SJCRH30 (cell line): ENCODE data around the gene DISP3. TPM values are rescaled to one million over a fixed set of nuclear protein-coding genes. Genes with fewer than 3 reads are reported as not detected.

Experiments used
- DNase-seq, 2 experiments: peaks; one replicate each; pipeline ENCODE4 v3.0.0-alpha.2; 2015 to 2020
- H3K27ac ChIP-seq: fragments of 250-450 bp; sonication (Bioruptor Pico); 2 replicates; pipeline ENCODE4 v1.5.1; 2020; ENCODE audit warnings: mild to moderate bottlenecking, moderate library complexity
- H3K27me3 ChIP-seq: fragments of 250-450 bp; sonication (Bioruptor Pico); 2 replicates; pipeline ENCODE4 v1.5.1; 2020; ENCODE audit warnings: mild to moderate bottlenecking, moderate library complexity
- H3K36me3 ChIP-seq: fragments of 250-450 bp; sonication (Bioruptor Pico); 2 replicates; pipeline ENCODE4 v1.5.1; 2020; ENCODE audit warnings: mild to moderate bottlenecking, moderate library complexity
- H3K4me1 ChIP-seq: fragments of 250-450 bp; sonication (Bioruptor Pico); 2 replicates; pipeline ENCODE4 v1.5.1; 2020; ENCODE audit warnings: mild to moderate bottlenecking, moderate library complexity
- H3K4me3 ChIP-seq: fragments of 250-450 bp; sonication (Bioruptor Pico); 2 replicates; pipeline ENCODE4 v1.5.1; 2020; ENCODE audit warnings: mild to moderate bottlenecking, moderate library complexity
- H3K9me3 ChIP-seq: fragments of 250-450 bp; sonication (Bioruptor Pico); replicated peaks from 2 replicates; pipeline ENCODE4 v1.5.1; 2020; ENCODE audit warnings: mild to moderate bottlenecking, moderate library complexity
- total RNA-seq: library from RNA; depleted of rRNA; stranded (reverse); fragments of >200 nt; shearing (Covaris generic); gene quantifications from 2 replicates; pipeline ENCODE4 v1.2.3, GENCODE V29; 2014

The DISP3 gene
- total RNA-seq, 1 experiment from 2014 or later: 2.1 TPM

- Histone ChIP-seq H3K27ac (no peak overlapping the region), H3K36me3 (no peaks in the 10 kb centered on the region), H3K9me3 (0 out of 2 replicates have a peak, but pooled peaks cover 3% of the 10 kb centered on the region), H3K4me1 (no peaks in the 10 kb centered on the region), H3K4me3 (no peak overlapping the region), H3K27me3 (no peaks in the 10 kb centered on the region)
- DNase-seq: no peak
Measured at GRCh38 chr1:11502516-11502915, 23.6 kb downstream of the DISP3 start.

DNA sequence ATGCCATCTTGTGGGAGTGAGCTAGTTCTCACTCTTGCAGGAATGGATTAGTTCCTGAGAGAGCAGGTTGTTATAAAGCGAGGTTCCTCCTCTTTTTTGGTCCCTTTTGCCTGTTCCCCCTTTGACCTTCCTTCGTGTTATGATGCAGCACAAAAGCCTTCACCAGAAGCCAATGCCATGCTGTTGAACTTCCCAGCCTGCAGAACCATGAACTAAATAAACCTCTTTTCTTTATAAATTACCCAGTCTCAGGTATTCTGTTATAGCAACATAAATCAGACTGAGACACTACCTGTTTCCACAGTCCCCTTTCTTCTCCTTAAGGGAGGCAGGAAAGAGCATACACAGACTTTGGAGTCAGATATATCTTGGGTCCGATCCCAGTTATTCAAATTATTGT is 25.6 kb downstream of the DISP3 start:
- no peak for DNase-seq
- Histone ChIP-seq H3K27ac (no peak overlapping the region), H3K4me3 (no peak overlapping the region), H3K36me3 (no peaks in the 10 kb centered on the region), H3K4me1 (no peaks in the 10 kb centered on the region), H3K27me3 (no peaks in the 10 kb centered on the region), H3K9me3 (0 out of 2 replicates have a peak, but pooled peaks cover 5% of the 10 kb centered on the region)

DNA sequence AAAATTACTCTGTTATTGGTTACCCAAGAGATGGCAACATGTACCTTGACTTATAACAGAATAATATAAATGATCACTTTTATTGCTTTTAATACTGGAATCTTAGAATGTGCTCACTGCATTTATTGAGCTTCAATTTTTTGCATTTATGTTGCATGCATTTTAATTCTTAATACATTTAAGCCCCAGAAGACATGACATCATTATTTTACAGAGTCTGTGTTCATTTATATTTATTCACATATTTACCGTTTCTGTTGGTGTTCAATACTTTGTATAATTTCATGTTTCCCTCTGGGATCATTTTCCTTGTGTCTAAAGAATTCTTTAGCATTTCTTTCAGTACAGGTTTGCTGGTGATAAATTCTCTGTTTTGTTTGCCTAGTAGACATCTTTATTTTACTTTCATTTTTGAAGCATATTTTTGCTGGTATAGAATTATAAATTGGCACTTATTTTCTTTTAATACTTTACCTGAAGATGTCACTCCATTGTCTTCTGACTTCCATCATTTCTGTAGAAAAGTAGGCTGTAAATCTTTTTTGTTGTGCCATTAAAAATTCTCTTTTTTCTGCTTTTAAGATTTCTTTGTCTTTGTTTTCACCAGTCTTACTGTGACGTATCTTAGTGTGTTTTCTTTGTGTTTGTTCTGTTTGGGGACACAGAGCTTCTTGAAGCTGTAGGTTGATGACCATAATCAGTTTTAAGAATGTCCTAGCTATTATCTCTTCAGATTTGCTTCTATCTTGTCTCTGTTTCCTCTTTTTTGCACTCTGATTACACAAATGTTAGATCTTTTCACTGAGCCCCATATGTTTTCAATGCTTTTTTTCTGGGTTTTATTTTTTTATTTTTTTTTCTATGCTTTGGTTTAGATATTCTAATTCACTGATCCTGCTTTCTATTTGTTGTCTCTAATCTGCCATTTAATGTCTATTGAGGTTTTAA is 26.9 kb downstream of the DISP3 start:
- H3K4me1 ChIP-seq: no peaks in the 10 kb centered on the region
- H3K4me3 ChIP-seq: no peak overlapping the region
- no peak for DNase-seq

GRCh38 chr1:11507309-11507708 is 28.4 kb downstream of the DISP3 start:
- 0 out of 2 replicates have a peak, but pooled peaks cover 5% of the 10 kb centered on the region for H3K9me3 ChIP-seq
- H3K4me3 ChIP-seq: no peak overlapping the region
- no peaks in the 10 kb centered on the region for H3K4me1 ChIP-seq
- no peak for DNase-seq
- H3K27me3 ChIP-seq: no peaks in the 10 kb centered on the region
- no peaks in the 10 kb centered on the region for H3K36me3 ChIP-seq
- H3K27ac ChIP-seq: no peak overlapping the region

More for the DNA sequence above, 26.9 kb downstream of the DISP3 start:
- no peak overlapping the region for H3K27ac ChIP-seq
- H3K27me3 ChIP-seq: no peaks in the 10 kb centered on the region
- H3K36me3 ChIP-seq: no peaks in the 10 kb centered on the region
- 0 out of 2 replicates have a peak, but pooled peaks cover 5% of the 10 kb centered on the region for H3K9me3 ChIP-seq

GRCh38 chr1:11513681-11514080 is 34.7 kb downstream of the DISP3 start:
- H3K27me3 ChIP-seq: no peaks in the 10 kb centered on the region
- DNase-seq: no peak
- no peak overlapping the region for H3K27ac ChIP-seq
- H3K4me1 ChIP-seq: no peaks in the 10 kb centered on the region
- H3K9me3 ChIP-seq: no peaks in the 10 kb centered on the region
- no peaks in the 10 kb centered on the region for H3K36me3 ChIP-seq
- H3K4me3 ChIP-seq: no peak overlapping the region

GRCh38 chr1:11514366-11514765 is 35.4 kb downstream of the DISP3 start:
- Histone ChIP-seq H3K27ac (no peak overlapping the region), H3K4me3 (no peak overlapping the region), H3K9me3 (no peaks in the 10 kb centered on the region), H3K36me3 (no peaks in the 10 kb centered on the region), H3K4me1 (no peaks in the 10 kb centered on the region), H3K27me3 (no peaks in the 10 kb centered on the region)
- DNase-seq: no peak

GRCh38 chr1:11515368-11516300 is 36.7 kb downstream of the DISP3 start:
- Histone ChIP-seq H3K4me3 (no peak overlapping the region), H3K27ac (no peak overlapping the region), H3K4me1 (no peaks in the 10 kb centered on the region), H3K27me3 (no peaks in the 10 kb centered on the region), H3K36me3 (no peaks in the 10 kb centered on the region), H3K9me3 (no peaks in the 10 kb centered on the region)
- no peak for DNase-seq

DNA sequence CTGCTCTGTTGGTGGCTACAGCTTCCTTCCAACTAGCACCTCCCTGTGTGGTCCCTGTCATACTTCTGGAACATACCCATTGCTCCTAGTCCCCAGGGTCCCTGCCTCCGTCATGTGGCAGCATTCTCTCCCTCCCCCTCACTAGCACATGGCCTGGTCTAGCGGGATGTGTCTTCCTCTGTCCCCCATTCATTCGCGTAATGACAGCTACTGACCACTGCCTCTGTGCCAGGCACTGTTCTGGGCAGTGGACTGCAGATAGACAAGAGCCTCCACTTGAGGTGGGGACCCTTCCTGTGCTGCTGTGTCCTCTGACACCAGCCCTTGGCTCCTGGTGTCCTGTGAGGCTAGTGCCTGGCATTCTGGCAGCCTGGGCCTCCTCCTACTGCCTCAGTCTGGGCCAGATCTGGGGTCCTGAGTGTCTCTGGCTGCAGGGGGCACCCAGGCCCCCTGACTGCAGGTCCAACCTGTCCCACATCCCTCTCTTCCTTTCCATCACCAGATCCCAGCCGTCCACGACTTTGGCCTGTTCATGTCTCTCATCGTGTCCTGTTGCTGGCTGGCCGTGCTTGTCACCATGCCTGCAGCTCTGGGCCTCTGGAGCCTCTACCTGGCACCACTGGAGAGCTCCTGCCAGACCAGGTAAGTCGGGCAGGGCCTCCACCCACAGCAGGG is 38.1 kb downstream of the DISP3 start:
- H3K4me3 ChIP-seq: no peak overlapping the region
- DNase-seq: no peak
- H3K4me1 ChIP-seq: no peaks in the 10 kb centered on the region
- no peak overlapping the region for H3K27ac ChIP-seq
- no peaks in the 10 kb centered on the region for H3K9me3 ChIP-seq
- H3K36me3 ChIP-seq: no peaks in the 10 kb centered on the region
- H3K27me3 ChIP-seq: no peaks in the 10 kb centered on the region

DNA sequence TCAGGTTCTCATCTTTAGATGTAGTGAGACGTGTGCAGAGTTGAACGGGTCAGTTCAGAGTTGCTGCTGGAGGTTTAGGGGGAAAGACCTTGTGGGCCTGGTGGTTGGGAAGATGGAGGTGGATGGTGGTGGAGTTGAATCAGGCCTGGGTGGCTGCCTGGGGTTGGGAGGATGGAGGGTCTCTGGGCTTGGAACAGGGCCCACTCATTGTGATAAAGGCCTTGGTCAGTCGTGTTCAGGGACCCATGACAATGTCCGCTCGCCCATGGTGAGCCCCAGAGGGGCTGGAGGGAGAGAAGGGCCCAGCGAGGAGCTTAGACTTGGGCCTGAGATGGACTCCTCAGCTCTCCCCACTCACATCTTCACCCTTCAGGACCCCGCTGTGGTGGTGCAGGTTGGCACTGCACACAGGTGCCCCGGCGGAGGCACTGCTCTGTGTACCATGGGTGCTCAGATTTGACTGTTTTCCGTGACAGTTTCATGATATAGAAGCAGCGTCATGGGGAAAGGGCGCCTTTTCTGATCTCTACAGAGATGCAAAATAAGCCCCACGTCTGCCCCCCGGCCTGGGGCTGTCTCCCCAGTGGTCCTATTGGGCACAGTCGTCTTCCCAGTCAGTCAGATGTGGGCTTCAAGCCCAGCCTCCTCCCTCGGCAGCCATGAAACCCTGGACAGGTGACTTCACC is 39.2 kb downstream of the DISP3 start:
- Histone ChIP-seq H3K27me3 (no peaks in the 10 kb centered on the region), H3K9me3 (no peaks in the 10 kb centered on the region), H3K4me1 (no peaks in the 10 kb centered on the region), H3K27ac (no peak overlapping the region), H3K36me3 (no peaks in the 10 kb centered on the region), H3K4me3 (no peak overlapping the region)
- DNase-seq: no peak

- H3K27ac ChIP-seq: no peak overlapping the region
- no peaks in the 10 kb centered on the region for H3K9me3 ChIP-seq
- no peak overlapping the region for H3K4me3 ChIP-seq
- no peaks in the 10 kb centered on the region for H3K36me3 ChIP-seq
- DNase-seq: no peak
- no peaks in the 10 kb centered on the region for H3K27me3 ChIP-seq
- H3K4me1 ChIP-seq: no peaks in the 10 kb centered on the region
Measured at GRCh38 chr1:11518791-11519628, 40.1 kb downstream of the DISP3 start.

- no peak for DNase-seq
- no peak overlapping the region for H3K27ac ChIP-seq
- H3K4me3 ChIP-seq: no peak overlapping the region
- H3K27me3 ChIP-seq: no peaks in the 10 kb centered on the region
- H3K36me3 ChIP-seq: no peaks in the 10 kb centered on the region
- no peaks in the 10 kb centered on the region for H3K4me1 ChIP-seq
- no peaks in the 10 kb centered on the region for H3K9me3 ChIP-seq
Measured at GRCh38 chr1:11519629-11520031, 40.7 kb downstream of the DISP3 start.

DNA sequence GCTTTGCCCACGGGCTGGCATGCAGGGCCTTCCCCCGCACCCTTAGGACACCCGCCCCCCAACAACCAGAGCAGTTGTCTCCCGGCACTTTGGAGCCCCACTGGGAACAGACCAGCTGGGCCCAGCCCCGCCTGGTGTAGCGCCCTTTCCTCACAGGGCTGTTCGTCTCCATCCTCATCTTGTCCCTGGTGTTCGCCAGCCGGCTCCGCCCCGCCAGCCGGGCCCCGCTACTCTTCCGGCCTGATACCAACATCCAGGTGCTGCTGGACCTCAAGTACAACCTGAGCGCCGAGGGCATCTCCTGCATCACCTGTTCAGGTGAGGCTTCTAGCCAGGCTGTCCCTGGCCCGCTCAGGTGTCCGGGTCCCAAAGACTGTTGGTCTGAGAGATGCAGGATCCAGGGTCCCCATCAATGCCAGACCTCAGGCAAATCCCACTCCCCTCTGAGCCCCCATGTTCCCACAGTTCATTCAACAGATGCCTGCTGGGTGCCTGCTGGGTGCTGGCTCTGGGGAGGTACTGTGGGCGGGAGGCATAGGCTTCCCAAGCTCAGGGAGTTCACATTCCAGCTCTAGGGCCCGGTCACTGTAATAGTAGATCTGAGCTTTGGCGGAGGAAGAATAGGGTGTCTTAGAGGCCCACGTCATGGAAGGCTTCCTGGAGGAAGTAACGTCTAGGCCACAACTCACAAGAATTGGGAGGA is 41.7 kb downstream of the DISP3 start:
- Histone ChIP-seq H3K27me3 (no peaks in the 10 kb centered on the region), H3K27ac (no peak overlapping the region), H3K4me3 (no peak overlapping the region), H3K9me3 (no peaks in the 10 kb centered on the region), H3K4me1 (no peaks in the 10 kb centered on the region), H3K36me3 (no peaks in the 10 kb centered on the region)
- DNase-seq: no peak
